Dermis microvascular lymphatic vessel endothelial cell (primary cell): ENCODE data around the gene DPEP2. TPM values are rescaled to one million over a fixed set of nuclear protein-coding genes. Genes with fewer than 3 reads are reported as not detected.
"Not testable (repeated sequence)": the region's sequence is repeated elsewhere in the genome, so short reads cannot be mapped to it uniquely, and the experiment has no call there.

Experiments
- DNase-seq, 2 donors: peaks; one replicate each; pipeline versions ENCODE4 v3.0.0 to v3.0.0-alpha.2; 2010; ENCODE audit warnings: low read depth in 2 of 2
- total RNA-seq: library from RNA; depleted of rRNA; stranded (reverse); fragments of >200 nt; gene quantifications from 2 replicates; pipeline ENCODE4 v1.2.1, GENCODE V29; 2014

The DPEP2 gene
- total RNA-seq, 1 donor from 2014 or later: 4.1 TPM

DNA sequence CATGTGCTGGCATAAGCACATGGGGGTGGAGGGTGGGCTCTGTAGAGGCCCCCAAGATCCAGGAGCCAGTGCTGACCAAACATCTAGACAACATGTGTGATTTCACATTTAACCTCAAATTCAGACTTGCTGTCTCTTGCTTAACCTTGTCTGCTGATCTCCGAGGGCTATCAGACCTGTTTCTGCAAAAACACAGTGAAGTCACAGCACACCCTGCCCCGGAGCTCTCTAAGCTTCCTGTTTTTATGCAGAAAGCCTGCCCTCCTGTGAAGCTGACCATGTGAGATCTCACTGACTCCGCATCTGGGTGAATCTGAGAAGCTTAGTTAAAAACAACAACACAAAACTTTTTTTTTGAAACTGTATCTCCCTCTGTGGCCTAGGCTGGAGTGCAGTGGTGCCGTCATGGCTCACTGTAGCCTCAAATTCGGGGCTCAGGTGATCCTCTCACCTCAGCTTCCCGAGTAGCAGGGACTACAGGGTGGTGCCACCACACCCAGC is 6.6 kb upstream of the DPEP2 start:
- peak; percentile 97 for DNase-seq

DNA sequence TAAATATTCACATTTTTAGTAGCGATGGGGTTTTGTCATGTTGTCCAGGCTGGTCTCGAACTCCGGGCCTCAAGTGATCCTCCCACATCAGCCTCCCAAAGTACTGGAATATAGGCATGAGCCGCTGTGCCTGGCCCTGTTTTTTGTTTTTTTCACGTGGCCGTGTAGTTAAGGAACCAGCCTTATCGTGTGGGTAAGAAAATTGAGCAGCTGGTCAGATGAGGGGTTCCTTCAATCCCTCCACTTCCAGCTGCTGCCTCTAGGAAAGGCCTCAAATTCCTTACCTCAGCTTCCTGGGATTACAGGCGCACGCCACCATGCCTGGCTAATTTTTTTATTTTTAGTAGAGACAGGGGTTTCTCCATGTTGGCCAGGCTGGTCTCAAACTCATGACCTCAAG is 5.9 kb upstream of the DPEP2 start:
- no peak for DNase-seq

DNA sequence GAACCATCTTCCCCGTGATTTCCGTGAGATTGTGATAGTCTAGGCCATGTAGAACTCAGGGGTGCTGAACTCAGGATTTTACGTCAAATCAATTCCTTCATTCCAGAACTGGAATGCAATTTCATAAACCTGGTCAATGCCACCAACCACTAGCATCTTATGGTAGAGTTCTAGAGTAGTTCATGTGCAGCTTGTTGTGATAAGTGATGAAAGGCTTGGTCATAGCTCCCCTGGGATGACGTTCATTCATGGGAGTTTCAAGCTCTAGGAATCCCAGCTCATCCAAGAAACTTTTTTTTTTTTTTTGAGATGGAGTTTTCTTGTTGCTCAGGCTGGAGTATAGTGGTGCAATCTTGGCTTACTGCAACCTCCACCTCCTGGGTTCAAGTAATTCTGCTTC is 3.7 kb upstream of the DPEP2 start:
- no peak for DNase-seq

DNA sequence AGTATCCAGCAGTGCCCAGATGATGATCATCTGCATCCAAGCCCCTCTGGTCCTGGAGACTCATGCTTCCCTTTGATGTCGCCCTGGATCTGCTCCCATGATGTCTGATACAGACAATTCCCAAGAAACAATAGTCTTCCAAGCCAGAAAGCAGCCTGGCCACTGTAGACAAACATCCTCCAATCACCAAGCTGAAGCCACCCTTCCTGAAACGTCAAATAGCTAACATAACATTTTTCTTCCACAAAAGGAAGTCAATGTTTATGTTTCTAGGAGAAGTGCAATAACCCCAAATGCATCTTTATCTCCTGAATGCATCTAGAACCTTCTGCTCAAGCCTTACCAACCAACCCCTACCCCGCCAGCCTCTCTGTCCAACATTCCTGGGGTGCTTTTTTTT is 1.2 kb upstream of the DPEP2 start:
- DNase-seq: peak in 1 of 2 donors; percentile 72

DNA sequence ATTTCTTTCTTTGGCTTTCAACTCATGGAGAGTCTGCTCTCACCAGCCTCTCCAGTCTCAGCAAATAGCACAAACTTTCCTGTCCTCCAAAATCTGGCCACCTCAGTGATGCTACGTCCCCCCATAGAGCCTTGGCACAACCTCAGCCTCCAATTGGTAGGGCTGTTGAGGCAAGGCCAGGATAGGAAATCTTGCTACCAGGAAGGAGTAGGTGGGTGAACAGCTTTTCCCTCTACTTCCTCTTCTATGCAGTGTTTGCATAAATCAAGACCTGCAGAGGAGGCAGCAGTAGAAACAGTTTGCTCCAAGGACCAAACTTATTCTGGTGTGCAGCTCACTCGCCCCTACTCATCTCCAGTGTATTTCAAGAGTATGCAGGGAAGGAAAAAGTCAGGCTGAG is 701 bp upstream of the DPEP2 start:
- no peak for DNase-seq

DNA sequence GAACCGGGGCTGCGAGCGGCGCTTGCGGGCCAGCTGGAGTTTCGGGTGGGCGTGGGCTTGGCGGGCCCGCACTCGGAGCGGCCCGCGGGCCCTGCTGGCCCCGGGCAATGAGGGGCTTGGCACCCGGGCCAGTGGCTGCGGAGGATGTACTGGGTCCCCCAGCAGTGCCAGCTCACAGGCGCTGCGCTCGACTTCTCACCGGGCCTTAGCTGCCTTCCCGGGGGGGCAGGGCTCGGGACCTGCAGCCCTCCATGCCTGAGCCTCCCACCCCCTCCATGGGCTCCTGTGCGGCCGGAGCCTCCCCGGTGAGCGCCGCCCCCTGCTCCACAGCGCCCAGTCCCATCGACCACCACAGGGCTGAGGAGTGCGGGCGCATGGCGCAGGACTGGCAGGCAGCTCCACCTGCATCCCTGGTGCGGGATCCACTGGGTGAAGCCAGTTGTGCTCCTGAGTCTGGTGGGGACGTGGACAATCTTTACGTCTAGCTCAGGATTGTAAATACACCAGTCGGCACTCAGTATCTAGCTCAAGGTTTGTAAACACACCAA is 979 bp downstream of the DPEP2 start:
- DNase-seq: not testable (repeated sequence)

DNA sequence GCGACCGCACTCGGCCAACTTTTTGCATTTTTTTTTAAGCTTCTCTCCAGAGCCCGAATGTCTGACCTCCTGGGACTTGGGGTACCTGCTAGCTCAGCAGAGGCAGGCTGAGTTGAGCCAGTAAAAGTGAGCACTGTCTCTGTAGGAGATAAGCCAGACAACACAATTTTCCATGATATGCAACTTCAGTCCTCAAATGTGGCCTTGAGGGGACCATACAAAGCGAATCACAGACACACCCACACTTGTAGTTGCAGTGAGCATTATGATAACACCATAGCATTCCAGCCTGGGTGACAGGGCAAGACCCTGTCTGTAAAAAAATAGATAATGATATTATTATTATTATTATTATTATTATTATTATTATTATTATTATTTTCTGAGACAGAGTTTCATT is 2.6 kb downstream of the DPEP2 start:
- DNase-seq: no peak

DNA sequence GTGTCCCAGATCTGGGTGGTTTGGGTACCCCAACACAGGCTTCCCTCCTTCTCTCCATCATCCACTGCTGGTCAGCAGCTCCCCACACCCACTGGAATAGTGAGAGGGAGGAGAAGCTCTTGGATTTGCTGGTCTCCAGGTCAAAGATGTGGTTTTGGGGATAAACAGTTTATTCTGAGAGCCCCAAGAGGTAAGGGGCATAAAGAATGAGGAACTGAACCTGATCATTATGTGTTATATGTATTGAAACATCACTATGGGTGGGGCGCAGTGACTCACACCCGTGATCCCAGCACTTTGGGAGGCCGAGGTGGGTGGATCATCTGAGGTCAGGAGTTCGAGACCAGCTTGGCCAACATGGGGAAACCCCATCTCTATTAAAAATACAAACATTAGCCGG is 3.9 kb downstream of the DPEP2 start:
- no peak for DNase-seq

DNA sequence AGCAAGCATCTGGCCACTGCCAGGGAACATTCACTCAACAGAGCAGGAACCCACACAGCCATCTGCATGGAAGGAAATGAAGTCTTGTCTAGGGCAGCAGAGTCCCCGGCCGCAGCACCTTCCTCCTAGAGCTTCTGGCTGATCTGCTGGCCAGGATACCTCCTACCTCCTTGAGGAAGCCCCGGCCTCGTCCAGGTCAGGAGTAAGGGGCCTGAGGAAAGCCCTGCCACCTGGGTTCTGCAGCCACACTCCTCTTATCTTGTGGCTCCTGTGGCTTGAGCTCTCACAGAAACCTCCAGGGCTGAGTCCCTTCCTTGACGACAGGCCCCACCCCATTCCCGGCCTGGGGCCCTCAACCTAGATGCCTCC is 5.3 kb downstream of the DPEP2 start:
- not testable (repeated sequence) for DNase-seq

DNA sequence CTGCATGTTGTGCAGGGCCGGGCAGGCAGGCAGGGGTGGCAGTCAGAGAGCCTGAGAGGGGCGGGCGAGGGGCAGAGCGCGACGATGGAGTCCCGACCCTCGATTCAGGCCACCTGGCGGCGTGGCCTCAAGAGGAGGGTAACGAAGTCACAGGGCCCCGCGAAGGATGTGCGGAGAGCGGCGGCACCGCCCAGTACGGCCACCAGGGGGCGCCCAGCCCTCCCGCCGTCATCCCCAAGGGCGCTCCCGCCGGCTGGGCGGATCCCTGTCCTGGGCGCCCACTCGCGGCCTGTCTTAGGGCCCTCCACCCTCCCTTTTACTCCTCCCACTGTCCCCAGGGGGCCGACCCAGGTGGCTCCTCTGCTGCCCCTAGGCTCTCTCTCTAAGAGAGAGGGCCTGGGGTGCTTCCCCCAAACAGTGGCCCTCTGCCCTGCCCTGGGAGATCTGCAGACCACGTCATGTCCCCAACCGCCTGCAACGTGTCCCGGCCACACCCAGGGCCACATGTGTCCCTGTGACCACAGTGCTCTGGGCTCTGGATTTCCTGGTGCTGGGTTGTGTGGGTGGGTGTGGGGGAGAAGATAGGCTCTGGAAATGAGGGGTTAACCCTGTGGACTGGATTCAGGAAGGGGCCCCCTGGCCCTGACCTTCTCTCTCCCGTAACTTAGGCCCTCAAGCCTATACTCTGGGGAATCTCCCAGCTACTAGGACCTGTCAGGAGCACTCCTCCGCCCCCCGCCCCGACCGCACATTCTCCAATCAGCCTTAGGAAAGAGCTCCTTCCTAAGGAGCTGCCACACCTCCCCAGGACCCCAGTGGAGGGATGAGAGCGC is 5.9 kb downstream of the DPEP2 start:
- peak in 1 of 2 donors; percentile 73 for DNase-seq

DNA sequence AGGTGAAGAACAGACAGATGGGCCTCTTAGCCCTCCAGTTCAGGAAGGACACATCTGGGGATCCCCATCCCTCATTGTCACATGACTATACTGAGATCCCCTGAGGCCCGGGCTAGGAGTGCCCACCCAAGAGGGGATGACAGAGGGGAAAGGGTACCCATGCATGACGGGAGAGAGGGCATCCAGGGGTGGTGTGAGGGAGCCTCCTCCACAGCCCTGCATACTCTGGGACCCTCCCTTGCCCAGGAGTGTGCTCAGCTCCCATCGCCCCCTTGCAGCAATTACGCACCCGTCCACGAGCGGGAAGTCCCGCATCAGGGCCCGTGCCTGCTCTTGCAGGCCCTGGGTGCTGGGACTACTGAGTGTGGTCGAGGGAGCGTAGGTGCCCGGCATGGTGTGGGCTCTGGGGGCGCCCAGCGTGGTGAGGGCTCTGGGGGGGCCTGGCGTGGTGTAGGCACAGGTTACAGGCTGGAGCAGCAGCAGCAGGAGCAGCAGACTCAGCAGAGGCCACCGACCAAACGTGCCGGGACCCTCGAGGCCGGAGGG is 6.5 kb downstream of the DPEP2 start:
- DNase-seq: no peak

DNA sequence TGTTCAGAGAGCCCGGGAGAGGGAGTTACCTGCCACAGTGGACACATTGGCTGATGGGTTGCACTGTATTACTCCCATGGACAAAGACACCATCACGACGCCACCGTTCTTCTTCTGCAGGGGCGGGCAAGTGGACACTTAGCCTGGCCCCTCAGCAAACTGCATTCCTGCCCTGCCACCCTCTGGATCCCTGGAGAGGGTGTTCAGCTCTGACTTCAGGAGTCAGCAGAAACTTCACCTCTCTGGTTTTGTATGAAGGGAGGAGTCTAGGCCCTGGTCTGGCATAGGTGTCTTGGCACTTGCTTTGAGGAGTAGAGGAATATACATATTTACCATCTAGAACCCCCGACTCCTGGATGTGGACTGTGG is 9.3 kb downstream of the DPEP2 start:
- DNase-seq: no peak

DNA sequence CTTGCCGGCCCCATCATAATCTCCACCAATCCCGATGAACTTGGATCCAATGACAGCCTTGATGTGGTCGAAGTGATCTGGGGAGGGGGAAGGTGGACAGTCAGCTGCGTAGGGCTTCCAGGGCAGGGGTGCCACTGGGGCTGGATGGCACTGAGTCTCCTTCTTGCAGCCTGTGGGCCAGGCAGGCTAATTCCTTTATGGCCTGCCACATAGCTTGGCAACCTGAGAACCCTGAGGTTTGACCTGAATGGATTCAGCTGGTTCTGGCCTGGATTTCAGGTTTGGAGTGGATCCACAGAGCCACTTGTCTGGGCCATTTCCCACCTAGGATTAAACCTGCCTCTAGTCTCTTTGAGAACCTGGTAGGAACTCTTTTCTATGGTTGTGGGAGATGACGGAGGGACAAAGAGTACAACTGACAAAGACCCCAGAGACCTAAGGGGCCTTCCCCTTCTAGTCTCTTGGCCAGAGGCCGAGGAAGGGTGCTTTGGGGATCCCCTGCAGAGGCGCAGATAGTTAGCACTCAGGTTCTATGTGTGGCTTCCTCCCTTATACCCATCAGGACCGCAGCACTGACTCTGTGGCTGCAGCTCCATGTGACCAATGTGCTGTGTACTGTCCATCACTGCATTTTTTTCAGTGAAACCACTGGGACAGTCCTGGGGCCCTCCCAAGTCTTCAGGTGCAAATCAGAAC is 9.8 kb downstream of the DPEP2 start:
- DNase-seq: no peak

DNA sequence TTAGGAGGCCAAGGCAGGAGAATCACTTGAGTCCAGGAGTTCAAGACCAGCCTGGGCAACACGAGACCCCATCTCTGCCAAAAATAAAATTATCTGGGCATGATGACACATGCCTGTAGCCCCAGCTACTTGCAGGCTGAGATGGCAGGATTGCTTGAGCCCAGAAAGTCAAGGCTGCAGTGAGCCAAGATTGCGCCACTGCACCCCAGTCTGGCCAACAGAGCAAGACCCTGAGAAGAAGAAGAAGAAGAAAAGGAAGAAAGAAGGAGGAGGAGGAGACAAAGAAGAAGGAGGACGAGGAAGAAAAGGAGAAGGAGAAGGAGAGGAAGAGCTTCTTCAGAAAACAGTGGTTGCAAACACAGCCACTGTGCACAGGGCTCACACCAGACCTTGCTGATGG is 10.6 kb downstream of the DPEP2 start:
- DNase-seq: no peak

DNA sequence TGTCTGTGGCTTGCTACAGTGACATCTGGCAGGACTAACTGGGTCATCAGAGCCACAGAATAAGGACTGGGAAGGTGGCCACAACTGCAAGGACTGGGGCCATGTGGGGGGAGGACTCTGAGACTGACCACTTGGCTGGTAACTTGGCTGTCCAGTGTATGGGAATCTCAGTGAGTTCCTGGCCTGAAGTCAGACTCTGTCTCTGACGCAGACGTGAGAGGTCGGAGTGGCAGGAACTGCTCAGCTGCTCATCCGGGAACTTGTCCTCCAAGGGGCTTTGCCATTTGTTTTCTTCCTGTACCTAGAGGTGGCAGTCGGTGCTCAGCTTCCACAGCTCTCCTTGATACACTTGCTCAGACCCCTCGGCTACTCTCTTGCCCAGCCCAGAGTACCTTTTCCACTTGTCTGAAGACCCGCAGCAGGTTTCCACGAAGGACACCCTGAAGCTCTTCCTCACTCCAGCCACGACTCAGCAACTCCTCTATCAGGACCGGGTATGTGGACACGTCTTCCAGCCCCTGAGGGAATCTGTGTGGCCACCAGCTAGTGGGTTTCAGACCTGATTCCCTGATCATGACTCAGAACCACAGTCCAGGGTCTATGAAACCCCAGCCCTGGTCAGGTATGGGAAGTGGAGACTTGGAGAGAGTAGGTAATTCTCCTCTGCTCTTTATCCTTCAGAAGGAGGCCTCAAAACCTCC is 11.7 kb downstream of the DPEP2 start:
- peak in 1 of 2 donors; percentile 52 for DNase-seq

DNA sequence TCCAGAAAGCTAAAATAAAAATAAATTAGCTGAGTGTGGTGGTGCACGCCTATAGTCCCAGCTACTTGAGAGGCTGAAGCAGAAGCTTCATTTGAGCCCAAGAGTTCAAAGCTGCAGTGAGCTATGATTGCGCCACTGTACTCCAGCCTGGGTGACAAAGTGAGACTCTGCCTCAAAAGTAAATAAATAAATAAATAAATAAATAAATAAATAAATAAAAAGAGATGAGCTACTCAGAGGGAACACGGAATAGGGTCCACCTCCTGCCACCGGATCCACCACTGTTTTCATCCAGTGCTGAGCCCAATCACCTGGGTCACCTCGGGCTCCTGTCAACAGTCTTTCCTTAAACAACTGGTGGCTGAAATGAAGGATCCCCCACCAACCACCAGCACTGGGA is 12.3 kb downstream of the DPEP2 start:
- no peak for DNase-seq

DNA sequence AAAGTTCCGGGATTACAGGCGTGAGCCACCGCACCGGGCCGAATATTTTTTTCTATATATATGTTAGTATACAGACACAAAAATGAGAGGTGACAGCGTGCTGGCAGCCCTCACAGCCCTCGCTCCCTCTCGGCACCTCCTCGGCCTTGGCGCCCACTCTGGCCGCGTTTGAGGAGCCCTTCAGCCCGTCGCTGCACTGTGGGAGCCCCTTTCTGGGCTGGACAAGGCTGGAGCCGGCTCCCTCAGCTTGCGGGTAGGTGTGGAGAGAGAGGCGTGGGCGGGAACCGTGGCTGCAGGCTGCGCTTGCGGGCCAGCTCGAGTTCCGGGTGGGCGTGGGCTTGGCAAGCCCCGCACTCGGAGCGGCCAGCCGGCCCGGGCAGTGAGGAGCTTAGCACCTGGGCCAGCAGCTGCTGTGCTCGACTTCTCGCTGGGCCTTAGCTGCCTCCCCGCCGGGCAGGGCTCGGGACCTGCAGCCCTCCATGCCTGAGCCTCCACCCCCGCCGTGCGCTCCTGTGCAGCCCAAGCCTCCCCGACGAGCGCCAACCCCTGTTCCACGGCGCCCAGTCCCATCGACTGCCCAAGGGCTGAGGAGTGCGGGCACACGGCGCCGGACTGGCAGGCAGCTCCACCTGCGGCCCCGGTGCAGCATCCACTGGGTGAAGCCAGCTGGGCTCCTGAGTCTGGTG is 17.1 kb downstream of the DPEP2 start:
- no peak for DNase-seq

DNA sequence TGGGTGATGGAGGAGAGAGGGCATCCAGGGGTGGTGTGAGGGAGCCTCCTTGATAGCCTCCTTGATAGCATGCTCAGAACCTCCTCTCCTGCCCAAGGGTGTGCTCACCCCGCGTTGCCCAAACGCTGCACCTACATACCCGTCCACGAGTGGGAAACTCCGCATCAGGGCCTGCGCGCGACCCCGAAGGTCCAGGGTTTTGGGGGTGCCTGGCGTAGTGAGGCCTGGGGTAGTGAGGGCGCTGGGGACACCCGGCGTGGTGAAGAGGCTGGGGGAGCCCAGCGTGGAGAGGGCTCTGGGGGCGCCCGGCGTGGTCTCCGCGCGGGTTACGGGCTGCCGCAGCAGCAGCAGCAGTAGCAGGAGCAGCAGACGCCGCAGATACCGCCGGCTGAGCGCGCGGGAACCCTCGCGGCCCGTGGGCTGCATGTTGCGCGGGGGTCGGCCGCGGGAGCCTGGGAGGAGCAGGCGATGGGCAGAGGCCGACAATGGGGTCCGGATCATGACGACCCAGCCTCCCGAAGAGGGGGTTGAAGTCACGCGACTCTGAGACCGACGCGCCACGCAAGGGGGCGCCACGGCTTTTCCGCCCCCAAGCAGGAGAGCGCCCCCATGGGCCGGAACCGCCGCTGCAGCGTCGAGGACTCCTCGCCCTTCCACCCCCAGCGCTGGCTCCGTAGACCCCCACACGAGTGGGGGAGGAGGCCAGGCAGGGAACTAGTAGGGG is 19.2 kb downstream of the DPEP2 start, which contains the start of gene DPEP3:
Gene DPEP3 (minus strand): TSS at position 545 of the 724 bp plus-strand sequence. CDS start 119 bp downstream, at position 426.
- DNase-seq: no peak

DNA sequence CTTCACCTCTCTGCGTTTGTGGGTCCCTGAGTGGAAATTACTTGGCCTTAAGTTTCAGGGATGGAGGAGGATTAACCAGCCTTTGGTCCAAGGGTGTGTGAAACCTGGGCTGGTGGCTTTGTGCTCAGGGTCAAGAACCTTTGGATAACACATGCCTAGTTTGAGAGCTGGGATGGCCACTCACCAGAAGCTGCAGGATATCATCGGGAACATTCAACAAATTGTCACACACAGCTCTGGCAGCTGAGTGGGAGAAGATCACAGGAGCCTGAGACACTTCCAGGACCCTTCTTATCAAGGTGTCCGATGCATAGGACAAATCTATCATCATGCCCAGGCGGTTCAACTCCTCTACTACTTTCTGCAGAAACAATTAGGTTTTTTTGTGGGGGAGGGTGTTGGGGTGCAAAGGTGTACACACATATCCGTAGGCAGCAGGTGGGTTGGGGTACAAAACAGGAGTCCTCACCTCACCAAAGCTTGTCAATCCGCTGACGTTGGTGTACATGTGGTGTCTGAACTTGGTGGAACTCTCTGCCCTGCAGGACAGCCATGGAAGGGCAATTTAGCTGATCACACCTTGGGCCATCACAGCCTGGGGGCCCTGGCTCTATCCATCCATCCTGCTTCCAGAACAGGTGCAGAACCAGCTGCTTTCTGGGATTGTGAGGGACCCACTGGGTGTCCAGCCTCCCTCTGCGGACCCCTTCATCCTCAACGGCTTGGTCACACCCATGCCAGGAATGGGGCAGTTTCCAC is 21.6 kb downstream of the DPEP2 start:
- DNase-seq: no peak

DNA sequence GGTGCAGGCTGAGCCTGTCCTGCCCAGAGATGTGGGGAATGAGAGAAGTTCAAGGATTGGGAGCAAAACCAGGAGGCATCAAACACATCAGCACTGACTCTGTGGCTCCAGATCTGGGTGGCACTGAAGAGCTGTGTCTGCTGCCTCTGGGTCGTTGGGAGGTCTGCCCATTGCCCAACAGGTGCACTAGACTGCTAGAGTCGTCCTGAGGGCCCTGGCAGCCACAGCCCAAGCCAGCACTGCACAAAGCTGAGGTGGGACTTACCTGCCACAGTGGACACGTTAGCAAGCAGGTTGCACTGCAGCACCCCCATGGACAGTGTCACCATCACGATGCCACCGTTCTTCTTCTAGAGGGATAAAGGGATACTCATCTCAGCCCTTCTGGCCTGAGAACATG is 22.3 kb downstream of the DPEP2 start:
- no peak for DNase-seq
